ENCODE data around the gene RPL11.
"Not testable (repeated sequence)": the region's sequence is repeated elsewhere in the genome, so short reads cannot be mapped to it uniquely, and the experiment has no call there.

RPL11 gene

GRCh38 chr1:23646541-23646940 is 45.1 kb upstream of the RPL11 start:
- Histone ChIP-seq H4K8ac (ENCODE audit: low read depth, low read length) (no peak overlapping the region), H3K27me3 (ENCODE audit: insufficient read depth, low read length, poor library complexity) (no peaks in the 10 kb centered on the region), H2BK5ac (ENCODE audit: low read length) (no peak overlapping the region), H3K79me1 (ENCODE audit: low read length) (no peaks in the 10 kb centered on the region), H2BK15ac (replicated peaks; ENCODE audit: low read depth) (no peak overlapping the region), H3K18ac (ENCODE audit: low read length) (no peak overlapping the region), H3K4me1 (ENCODE audit: control insufficient read depth, low read depth, low read length) (no peaks in the 10 kb centered on the region), H4K5ac (ENCODE audit: low read length) (no peak overlapping the region), H3K36me3 (ENCODE audit: control insufficient read depth, insufficient read depth, low read length) (no peaks in the 10 kb centered on the region), H3K9ac (ENCODE audit: low read length) (no peak overlapping the region), H3K27ac (ENCODE audit: low read depth, low read length) (no peak overlapping the region), H2AK5ac (ENCODE audit: low read length) (no peak overlapping the region), H3K4me2 (ENCODE audit: low read length) (no peak overlapping the region), H3K4me3 (ENCODE audit: low read length) (no peak overlapping the region), H3K79me2 (ENCODE audit: control insufficient read depth, insufficient read depth, low read length) (no peaks in the 10 kb centered on the region), H2BK120ac (ENCODE audit: low read depth, low read length) (no peak overlapping the region), H3K23ac (ENCODE audit: low read length) (no peak overlapping the region), H3K56ac (ENCODE audit: low read length) (no peak overlapping the region), H3K4ac (ENCODE audit: low read depth, low read length) (no peak overlapping the region)
- DNase-seq: no peak
- no CpG with 5 or more reads among the region's 6 CpGs for WGBS (ENCODE audit: extremely low coverage, insufficient coverage, low lambda C conversion rate)

DNA sequence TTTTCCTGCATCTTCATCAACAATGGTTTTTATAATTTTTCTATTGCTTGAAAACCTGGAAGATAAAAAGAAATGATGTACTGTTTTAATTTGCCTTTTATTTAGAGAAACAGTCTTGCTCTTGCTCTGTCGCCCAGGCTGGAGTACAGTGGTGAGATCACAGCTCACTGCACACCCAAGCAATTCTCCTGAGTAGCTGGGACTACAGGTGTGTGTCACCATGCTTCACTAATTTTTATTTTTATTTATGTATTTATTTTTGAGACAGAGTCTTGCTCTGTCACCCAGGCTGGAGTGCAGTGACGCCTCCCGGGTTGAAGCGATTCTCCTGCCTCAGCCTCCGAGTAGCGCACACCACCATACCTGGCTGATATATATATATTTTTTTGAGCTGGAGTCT is 43.0 kb upstream of the RPL11 start:
- no peaks in the 10 kb centered on the region for H3K27me3 ChIP-seq (ENCODE audit: insufficient read depth, low read length, poor library complexity)
- H4K5ac ChIP-seq (ENCODE audit: low read length): no peak overlapping the region
- H3K27ac ChIP-seq (ENCODE audit: low read depth, low read length): no peak overlapping the region
- no peak overlapping the region for H3K56ac ChIP-seq (ENCODE audit: low read length)
- H2BK15ac ChIP-seq (replicated peaks; ENCODE audit: low read depth): no peak overlapping the region
- H3K4me2 ChIP-seq (ENCODE audit: low read length): no peak overlapping the region
- H3K4me1 ChIP-seq (ENCODE audit: control insufficient read depth, low read depth, low read length): no peaks in the 10 kb centered on the region
- no peak overlapping the region for H2BK120ac ChIP-seq (ENCODE audit: low read depth, low read length)
- no peak overlapping the region for H3K4ac ChIP-seq (ENCODE audit: low read depth, low read length)
- no peak overlapping the region for H3K4me3 ChIP-seq (ENCODE audit: low read length)
- no peak overlapping the region for H3K18ac ChIP-seq (ENCODE audit: low read length)
- H3K36me3 ChIP-seq (ENCODE audit: control insufficient read depth, insufficient read depth, low read length): no peaks in the 10 kb centered on the region
- H3K79me1 ChIP-seq (ENCODE audit: low read length): no peaks in the 10 kb centered on the region
- no peak overlapping the region for H2AK5ac ChIP-seq (ENCODE audit: low read length)
- no CpG with 5 or more reads among the region's 6 CpGs for WGBS (ENCODE audit: extremely low coverage, insufficient coverage, low lambda C conversion rate)
- H3K9ac ChIP-seq (ENCODE audit: low read length): no peak overlapping the region
- H3K79me2 ChIP-seq (ENCODE audit: control insufficient read depth, insufficient read depth, low read length): no peaks in the 10 kb centered on the region
- H2BK5ac ChIP-seq (ENCODE audit: low read length): no peak overlapping the region
- no peak for DNase-seq
- no peak overlapping the region for H4K8ac ChIP-seq (ENCODE audit: low read depth, low read length)
- H3K23ac ChIP-seq (ENCODE audit: low read length): no peak overlapping the region

- not testable (repeated sequence) for H3K18ac ChIP-seq (ENCODE audit: low read length); H2BK120ac ChIP-seq (ENCODE audit: low read depth, low read length); H3K27me3 ChIP-seq (ENCODE audit: insufficient read depth, low read length, poor library complexity); H3K4me3 ChIP-seq (ENCODE audit: low read length); H3K4ac ChIP-seq (ENCODE audit: low read depth, low read length); H3K23ac ChIP-seq (ENCODE audit: low read length); H3K27ac ChIP-seq (ENCODE audit: low read depth, low read length); H3K79me2 ChIP-seq (ENCODE audit: control insufficient read depth, insufficient read depth, low read length); H3K4me2 ChIP-seq (ENCODE audit: low read length); H3K4me1 ChIP-seq (ENCODE audit: control insufficient read depth, low read depth, low read length); H4K5ac ChIP-seq (ENCODE audit: low read length); H3K79me1 ChIP-seq (ENCODE audit: low read length); H2AK5ac ChIP-seq (ENCODE audit: low read length); H3K56ac ChIP-seq (ENCODE audit: low read length); H3K9ac ChIP-seq (ENCODE audit: low read length); H4K8ac ChIP-seq (ENCODE audit: low read depth, low read length); H2BK5ac ChIP-seq (ENCODE audit: low read length); H3K36me3 ChIP-seq (ENCODE audit: control insufficient read depth, insufficient read depth, low read length); H2BK15ac ChIP-seq (replicated peaks; ENCODE audit: low read depth); DNase-seq
- whole genome bisulfite sequencing (ENCODE audit: extremely low coverage, insufficient coverage, low lambda C conversion rate): no CpG with 5 or more reads among the region's 11 CpGs
Observed at GRCh38 chr1:23649157-23649556, 42.4 kb upstream of the RPL11 start.

GRCh38 chr1:23650344-23650990 is 41.1 kb upstream of the RPL11 start:
- no peaks in the 10 kb centered on the region for H3K27me3 ChIP-seq (ENCODE audit: insufficient read depth, low read length, poor library complexity)
- no peak overlapping the region for H4K8ac ChIP-seq (ENCODE audit: low read depth, low read length)
- H2BK15ac ChIP-seq (replicated peaks; ENCODE audit: low read depth): no peak overlapping the region
- no peak for DNase-seq
- no peak overlapping the region for H3K56ac ChIP-seq (ENCODE audit: low read length)
- H2BK5ac ChIP-seq (ENCODE audit: low read length): no peak overlapping the region
- no peak overlapping the region for H3K18ac ChIP-seq (ENCODE audit: low read length)
- H3K4me2 ChIP-seq (ENCODE audit: low read length): no peak overlapping the region
- H3K4me1 ChIP-seq (ENCODE audit: control insufficient read depth, low read depth, low read length): no peaks in the 10 kb centered on the region
- H3K23ac ChIP-seq (ENCODE audit: low read length): no peak overlapping the region
- WGBS (ENCODE audit: extremely low coverage, insufficient coverage, low lambda C conversion rate): no CpG with 5 or more reads among the region's 10 CpGs
- no peaks in the 10 kb centered on the region for H3K79me1 ChIP-seq (ENCODE audit: low read length)
- no peak overlapping the region for H2BK120ac ChIP-seq (ENCODE audit: low read depth, low read length)
- no peaks in the 10 kb centered on the region for H3K79me2 ChIP-seq (ENCODE audit: control insufficient read depth, insufficient read depth, low read length)
- no peak overlapping the region for H3K9ac ChIP-seq (ENCODE audit: low read length)
- H3K36me3 ChIP-seq (ENCODE audit: control insufficient read depth, insufficient read depth, low read length): no peaks in the 10 kb centered on the region
- H2AK5ac ChIP-seq (ENCODE audit: low read length): no peak overlapping the region
- H4K5ac ChIP-seq (ENCODE audit: low read length): no peak overlapping the region
- no peak overlapping the region for H3K27ac ChIP-seq (ENCODE audit: low read depth, low read length)
- H3K4me3 ChIP-seq (ENCODE audit: low read length): no peak overlapping the region
- H3K4ac ChIP-seq (ENCODE audit: low read depth, low read length): no peak overlapping the region

DNA sequence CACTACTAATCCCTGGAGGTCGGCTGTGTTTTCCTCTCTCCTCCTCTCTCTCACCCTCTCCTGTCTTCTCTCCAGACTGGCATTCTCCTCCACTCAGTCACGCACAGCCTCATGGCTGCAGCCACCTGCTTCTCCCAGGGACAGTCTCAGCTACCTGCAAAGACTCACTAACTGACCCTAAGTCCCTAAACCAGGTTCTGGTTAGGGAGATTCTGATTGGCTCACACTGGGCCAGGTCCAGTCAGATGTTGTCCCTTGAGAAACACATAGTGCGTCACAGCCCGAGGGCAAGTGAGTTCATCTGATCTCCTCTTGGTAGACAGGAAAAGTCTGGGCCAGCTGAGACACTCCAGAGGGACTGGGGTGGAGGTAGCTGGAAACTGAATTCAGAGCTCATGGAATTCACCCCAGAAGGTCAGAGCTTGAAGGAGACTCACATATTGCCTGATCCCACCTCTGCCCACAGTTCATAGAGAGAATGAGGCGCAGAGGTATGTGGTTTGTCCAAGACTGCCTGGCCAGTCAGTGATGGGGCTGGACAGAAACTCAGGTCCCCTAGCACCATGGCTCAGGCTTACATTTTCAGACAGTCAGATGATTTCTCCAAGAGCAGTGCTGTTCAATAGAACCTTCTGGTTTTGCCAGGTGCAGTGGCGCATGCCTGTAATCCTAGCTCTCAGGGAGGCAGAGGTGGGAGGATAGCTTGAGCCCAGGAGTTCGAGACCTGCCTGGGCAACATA is 40.4 kb upstream of the RPL11 start:
- no CpG with 5 or more reads among the region's 7 CpGs for WGBS (ENCODE audit: extremely low coverage, insufficient coverage, low lambda C conversion rate)
- Histone ChIP-seq H2BK15ac (replicated peaks; ENCODE audit: low read depth) (no peak overlapping the region), H3K56ac (ENCODE audit: low read length) (peak overlapping the region; percentile 18), H3K79me2 (ENCODE audit: control insufficient read depth, insufficient read depth, low read length) (no peaks in the 10 kb centered on the region), H3K27ac (ENCODE audit: low read depth, low read length) (no peak overlapping the region), H3K9ac (ENCODE audit: low read length) (no peak overlapping the region), H3K23ac (ENCODE audit: low read length) (no peak overlapping the region), H3K4me2 (ENCODE audit: low read length) (no peak overlapping the region), H4K8ac (ENCODE audit: low read depth, low read length) (no peak overlapping the region), H2BK5ac (ENCODE audit: low read length) (no peak overlapping the region), H3K79me1 (ENCODE audit: low read length) (no peaks in the 10 kb centered on the region), H3K4me1 (ENCODE audit: control insufficient read depth, low read depth, low read length) (no peaks in the 10 kb centered on the region), H3K4me3 (ENCODE audit: low read length) (no peak overlapping the region), H3K18ac (ENCODE audit: low read length) (no peak overlapping the region), H3K36me3 (ENCODE audit: control insufficient read depth, insufficient read depth, low read length) (no peaks in the 10 kb centered on the region), H3K4ac (ENCODE audit: low read depth, low read length) (no peak overlapping the region), H2BK120ac (ENCODE audit: low read depth, low read length) (no peak overlapping the region), H3K27me3 (ENCODE audit: insufficient read depth, low read length, poor library complexity) (no peaks in the 10 kb centered on the region), H4K5ac (ENCODE audit: low read length) (no peak overlapping the region), H2AK5ac (ENCODE audit: low read length) (no peak overlapping the region)
- peak; percentile 43 for DNase-seq
